HepG2 (cell line): Measurements from ENCODE around the gene NPDC1. TPM values are rescaled to one million over a fixed set of nuclear protein-coding genes. Genes with fewer than 3 reads are reported as not detected.

Experiments used
- ATAC-seq: fragments of 200-7000 bp; cut with Tn5 transposase; 3 replicates; pipeline ENCODE4 v1.9.1; 2020; ENCODE audit warnings: mild to moderate bottlenecking, moderate library complexity
- BruUV-seq: library from RNA; stranded (reverse); fragments of 400-500 nt; replicated peaks from 2 replicates; lab custom pipeline; 2021; lab: Mats Ljungman, UMichigan
- CTCF ChIA-PET: fragments of 300-600 bp; formaldehyde crosslinking; extraction: SDS; loops from one replicate; lab custom pipeline; 2021; ENCODE audit warnings: low total read pairs, inconsistent platforms, low intra/inter-chr PET ratio; lab: Yijun Ruan, JAX
- POLR2A ChIA-PET: fragments of 350-600 bp; sonication (Branson Sonifier 250); formaldehyde crosslinking; loops from one replicate; lab custom pipeline; 2020; ENCODE audit warnings: antibody characterized with exemption, inconsistent platforms; lab: Yijun Ruan, JAX
- DNase-seq: peaks from one replicate; pipeline ENCODE4 v3.0.0-alpha.2; 2015; ENCODE audit warnings: low spot score
- FAIRE-seq: peaks from 3 replicates; lab custom pipeline; 2011; peaks lifted over from hg19 to GRCh38; lab: Jason Lieb, UNC
- H2AFZ ChIP-seq: one replicate; pipeline ENCODE4 v1.6.1; 2011; ENCODE audit warnings: low read length, inconsistent platforms
- H3K27ac ChIP-seq: fragments of 300-600 bp; 3 replicates; pipeline ENCODE4 v1.8.0; 2011; ENCODE audit warnings: mixed run types, mild to moderate bottlenecking, mixed read lengths, low read length, inconsistent platforms; ENCODE audit not compliant: insufficient read depth; ENCODE audit errors: extremely low read length
- H3K27me3 ChIP-seq, 2 experiments: fragments of 200-600 bp in 1 of 2; 2 replicates in 1 of 2; 3 replicates in 1 of 2; pipeline versions ENCODE4 v1.6.0 to v1.8.0; 2011; ENCODE audit warnings: low read length in 2 of 2, mild to moderate bottlenecking in 2 of 2, moderate library complexity in 2 of 2, inconsistent platforms in 1 of 2; ENCODE audit not compliant: insufficient read depth in 2 of 2, control insufficient read depth in 1 of 2
- H3K36me3 ChIP-seq, 2 experiments: fragments of 200-600 bp in 1 of 2; replicated peaks in 1 of 2; 2 replicates in 1 of 2; 3 replicates in 1 of 2; pipeline versions ENCODE4 v1.5.1 to v1.8.0; 2011; ENCODE audit warnings: low read length in 2 of 2, inconsistent platforms in 1 of 2; ENCODE audit not compliant: insufficient read depth in 2 of 2, control insufficient read depth in 1 of 2
- H3K4me1 ChIP-seq: 2 replicates; pipeline ENCODE4 v1.5.1; 2012; ENCODE audit warnings: low read length, inconsistent platforms; ENCODE audit not compliant: insufficient read depth
- H3K4me2 ChIP-seq: 2 replicates; pipeline ENCODE4 v1.6.0; 2011; ENCODE audit warnings: low read depth, low read length, inconsistent platforms
- H3K4me3 ChIP-seq, 3 experiments: fragments of 200-600 bp in 1 of 3; sonication (generic), shearing (Covaris generic) in 1 of 3; replicated peaks in 1 of 3; 2 replicates each; pipeline ENCODE4 v1.5.1; 2011 to 2016; ENCODE audit warnings: low read length in 3 of 3, inconsistent platforms in 2 of 3, low read depth in 2 of 3, mild to moderate bottlenecking in 2 of 3, control low read depth in 1 of 3, mixed read lengths in 1 of 3; ENCODE audit not compliant: insufficient read depth in 1 of 3
- H3K79me2 ChIP-seq: one replicate; pipeline ENCODE4 v1.6.1; 2011; ENCODE audit warnings: low read length, inconsistent platforms; ENCODE audit not compliant: insufficient read depth
- H3K9ac ChIP-seq: 2 replicates; pipeline ENCODE4 v1.6.0; 2011; ENCODE audit warnings: mild to moderate bottlenecking, low read depth, low read length, inconsistent platforms; ENCODE audit not compliant: insufficient read depth
- H3K9me3 ChIP-seq: 2 replicates; pipeline ENCODE4 v1.5.1; 2012; ENCODE audit warnings: mild to moderate bottlenecking, low read length
- H4K20me1 ChIP-seq: 2 replicates; pipeline ENCODE4 v1.6.0; 2011; ENCODE audit warnings: inconsistent platforms, mild to moderate bottlenecking, low read length, moderate library complexity; ENCODE audit not compliant: insufficient read depth
- TAF15 ChIP-seq: fragments of 200-400 bp; formaldehyde crosslinking; IDR thresholded peaks from one replicate; pipeline ENCODE4 v1.6.1; 2018; ENCODE audit warnings: mild to moderate bottlenecking, low read depth, low read length; ENCODE audit not compliant: poor library complexity, severe bottlenecking
- WGBS: methylation state at CpG from one replicate; pipeline ENCODE4 v1.1.6; 2017; ENCODE audit warnings: low lambda C conversion rate; 5-methylcytosine and 5-hydroxymethylcytosine counted together
- in situ Hi-C: cut with HindIII; loops from 2 replicates; pipeline ENCODE4 v1.10.0; 2017; ENCODE audit warnings: low pct_unique_long_range_greater_than_20kb; ENCODE audit not compliant: extremely low pct_ligation_motif_present
- intact Hi-C: fragments of 100-400 bp; cut with micrococcal nuclease; formaldehyde crosslinking; loops from one replicate; pipeline ENCODE4 v1.10.0; 2022; ENCODE audit not compliant: unreplicated experiment
- polyA plus RNA-seq, 8 experiments: library from polyadenylated mRNA; depleted of rRNA in 3 of 8; stranded (reverse) in 7 of 8; unstranded in 1 of 8; fragments of >200 nt; fragmentation: Illumina TruSeq in 4 of 8; extraction: Trizol in 4 of 8; gene quantifications; 2 replicates each; pipeline versions ENCODE4 v1.2.1 to v1.2.3, GENCODE V29; 2011 to 2016; ENCODE audit warnings: low read depth in 4 of 8, missing spikeins in 1 of 8, mixed read lengths in 1 of 8; ENCODE audit not compliant: insufficient read depth in 1 of 8
- total RNA-seq, 5 experiments: library from RNA; depleted of rRNA; stranded (reverse); fragments of >200 nt; fragmentation: Illumina TruSeq; extraction: Trizol; gene quantifications; 2 replicates each; pipeline ENCODE4 v1.2.3, GENCODE V29; 2016; ENCODE audit warnings: low read depth in 1 of 5
- TF ChIP-seq, protein P1 (sequence below): sonication (generic); formaldehyde crosslinking; IDR thresholded peaks from 2 replicates; pipeline ENCODE4 v1.4.0; 2020; ENCODE audit warnings: missing genetic modification reagents
- TF ChIP-seq, protein P2 (sequence below): sonication (generic); formaldehyde crosslinking; IDR thresholded peaks from 2 replicates; pipeline ENCODE4 v1.4.0; 2020; ENCODE audit warnings: missing genetic modification reagents

Gene NPDC1
- total and polyA plus RNA-seq, 2 of the 13 experiments (the other 11 are each of a cell fraction or from before 2014, with no cell fraction given), result 0.84 to 5.4 TPM

DNA sequence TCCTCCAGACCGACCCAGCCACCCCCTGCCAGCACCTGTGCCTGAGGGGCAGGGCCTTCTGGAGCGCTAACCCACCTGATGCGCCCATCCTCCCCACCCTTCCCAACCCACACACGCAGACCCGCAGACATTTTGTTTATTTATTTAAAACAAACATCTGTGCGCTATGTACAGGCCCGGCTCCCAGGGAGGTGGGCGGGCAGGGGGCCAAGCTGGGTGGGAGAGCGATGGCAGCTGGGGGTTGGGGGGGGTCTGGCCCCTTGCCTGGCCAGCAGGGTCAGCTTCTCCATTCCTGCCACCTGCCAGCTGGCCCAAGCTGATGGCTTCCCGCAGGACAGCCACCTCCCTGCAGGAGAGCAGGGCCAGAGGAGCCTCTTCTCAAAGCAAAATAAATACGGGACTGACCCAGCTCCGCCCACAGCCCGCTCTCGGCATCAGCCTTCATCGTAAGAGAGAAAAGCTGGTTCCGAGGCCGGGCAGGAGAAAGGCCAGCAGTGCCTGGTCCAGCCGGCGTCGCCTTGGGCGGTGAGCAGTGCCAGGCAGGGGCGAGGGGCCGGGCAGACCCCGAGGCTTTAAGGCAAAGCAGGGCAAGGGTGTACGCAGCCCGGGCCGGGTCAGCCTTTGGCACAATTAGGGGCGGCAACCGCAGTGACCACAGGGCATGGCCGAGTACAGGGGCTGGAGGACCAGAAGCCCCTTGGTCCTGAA, 38.7 kb downstream of the NPDC1 start:
- intact Hi-C loops (no loop called here), in situ Hi-C loops (no loop called here)
- Histone ChIP-seq H3K79me2 (no peaks in the 10 kb centered on the region), H3K27ac (no peak overlapping the region), H4K20me1 (no peaks in the 10 kb centered on the region), H3K27me3 (no peaks in the 10 kb centered on the region), H3K4me3 (no peak overlapping the region), H3K9ac (no peak overlapping the region), H2AFZ (no peak overlapping the region), H3K36me3 (no peaks in the 10 kb centered on the region), H3K4me1 (peaks cover 5% of the 10 kb centered on the region), H3K9me3 (peaks cover 4% of the 10 kb centered on the region; the same call in 1 of the 2 replicates), H3K4me2 (no peak overlapping the region)
- ATAC-seq (no peak; the same call in none of the 3 replicates), FAIRE-seq (no peak), DNase-seq (no peak)
- no TSS peak for BruUV-seq
- 58% methylated on average over 21 of the region's 30 CpGs for WGBS
- TF ChIP-seq, protein P1, sequence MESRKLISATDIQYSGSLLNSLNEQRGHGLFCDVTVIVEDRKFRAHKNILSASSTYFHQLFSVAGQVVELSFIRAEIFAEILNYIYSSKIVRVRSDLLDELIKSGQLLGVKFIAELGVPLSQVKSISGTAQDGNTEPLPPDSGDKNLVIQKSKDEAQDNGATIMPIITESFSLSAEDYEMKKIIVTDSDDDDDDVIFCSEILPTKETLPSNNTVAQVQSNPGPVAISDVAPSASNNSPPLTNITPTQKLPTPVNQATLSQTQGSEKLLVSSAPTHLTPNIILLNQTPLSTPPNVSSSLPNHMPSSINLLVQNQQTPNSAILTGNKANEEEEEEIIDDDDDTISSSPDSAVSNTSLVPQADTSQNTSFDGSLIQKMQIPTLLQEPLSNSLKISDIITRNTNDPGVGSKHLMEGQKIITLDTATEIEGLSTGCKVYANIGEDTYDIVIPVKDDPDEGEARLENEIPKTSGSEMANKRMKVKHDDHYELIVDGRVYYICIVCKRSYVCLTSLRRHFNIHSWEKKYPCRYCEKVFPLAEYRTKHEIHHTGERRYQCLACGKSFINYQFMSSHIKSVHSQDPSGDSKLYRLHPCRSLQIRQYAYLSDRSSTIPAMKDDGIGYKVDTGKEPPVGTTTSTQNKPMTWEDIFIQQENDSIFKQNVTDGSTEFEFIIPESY (CRISPR knock-in tag), result peak; percentile 68
- TF ChIP-seq, protein P2, sequence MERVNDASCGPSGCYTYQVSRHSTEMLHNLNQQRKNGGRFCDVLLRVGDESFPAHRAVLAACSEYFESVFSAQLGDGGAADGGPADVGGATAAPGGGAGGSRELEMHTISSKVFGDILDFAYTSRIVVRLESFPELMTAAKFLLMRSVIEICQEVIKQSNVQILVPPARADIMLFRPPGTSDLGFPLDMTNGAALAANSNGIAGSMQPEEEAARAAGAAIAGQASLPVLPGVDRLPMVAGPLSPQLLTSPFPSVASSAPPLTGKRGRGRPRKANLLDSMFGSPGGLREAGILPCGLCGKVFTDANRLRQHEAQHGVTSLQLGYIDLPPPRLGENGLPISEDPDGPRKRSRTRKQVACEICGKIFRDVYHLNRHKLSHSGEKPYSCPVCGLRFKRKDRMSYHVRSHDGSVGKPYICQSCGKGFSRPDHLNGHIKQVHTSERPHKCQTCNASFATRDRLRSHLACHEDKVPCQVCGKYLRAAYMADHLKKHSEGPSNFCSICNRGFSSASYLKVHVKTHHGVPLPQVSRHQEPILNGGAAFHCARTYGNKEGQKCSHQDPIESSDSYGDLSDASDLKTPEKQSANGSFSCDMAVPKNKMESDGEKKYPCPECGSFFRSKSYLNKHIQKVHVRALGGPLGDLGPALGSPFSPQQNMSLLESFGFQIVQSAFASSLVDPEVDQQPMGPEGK (CRISPR knock-in tag), result peak; percentile 35; the same call in 1 of the 2 replicates
- no peak for TF ChIP-seq TAF15
- ChIA-PET CTCF (no interaction called here), POLR2A (no interaction called here)
